Activated naive CD8-positive, alpha-beta T cell treated with anti-CD3 and anti-CD28 coated beads for 36 hours (primary cell): ENCODE data around the gene ZFYVE9. TPM values are rescaled to one million over a fixed set of nuclear protein-coding genes. Genes with fewer than 3 reads are reported as not detected.

Source experiments
- DNase-seq: peaks from one replicate; pipeline ENCODE4 v3.0.0; 2021
- H3K27ac Mint-ChIP-seq: one replicate; pipeline ENCODE4 v1.8.0; 2022; ENCODE audit warnings: mild to moderate bottlenecking, moderate library complexity, mixed read lengths
- H3K27me3 Mint-ChIP-seq: one replicate; pipeline ENCODE4 v1.8.0; 2022; ENCODE audit warnings: mild to moderate bottlenecking, mixed read lengths
- H3K36me3 Mint-ChIP-seq: one replicate; pipeline ENCODE4 v1.8.0; 2021; ENCODE audit warnings: mild to moderate bottlenecking, mixed read lengths
- H3K4me1 Mint-ChIP-seq: one replicate; pipeline ENCODE4 v1.8.0; 2021; ENCODE audit warnings: mixed read lengths
- H3K4me3 Mint-ChIP-seq: one replicate; pipeline ENCODE4 v1.8.0; 2022; ENCODE audit warnings: mild to moderate bottlenecking, moderate library complexity, mixed read lengths
- H3K9me3 Mint-ChIP-seq: one replicate; pipeline ENCODE4 v1.8.0; 2022; ENCODE audit warnings: mixed read lengths
- total RNA-seq, 2 experiments: library from RNA; stranded (reverse); gene quantifications; one replicate each; pipeline ENCODE4 v1.2.3, GENCODE V29; 2021

Gene ZFYVE9
- total RNA-seq, 2 experiments from 2014 or later = 6.1 to 6.3 TPM

- no peak overlapping the region for H3K27ac Mint-ChIP-seq
- H3K27me3 Mint-ChIP-seq = no peaks in the 10 kb centered on the region
- H3K4me1 Mint-ChIP-seq = peaks cover 1% of the 10 kb centered on the region
- no peak for DNase-seq
- H3K9me3 Mint-ChIP-seq = no peaks in the 10 kb centered on the region
- H3K36me3 Mint-ChIP-seq = peaks cover 2% of the 10 kb centered on the region
- no peak overlapping the region for H3K4me3 Mint-ChIP-seq
Observed at GRCh38 chr1:52238887-52239707, 97.2 kb downstream of the ZFYVE9 start.

GRCh38 chr1:52239708-52240001, 97.8 kb downstream of the ZFYVE9 start:
- Mint-ChIP-seq H3K4me3 (no peak overlapping the region), H3K4me1 (peaks cover 1% of the 10 kb centered on the region), H3K27ac (no peak overlapping the region), H3K9me3 (no peaks in the 10 kb centered on the region), H3K27me3 (no peaks in the 10 kb centered on the region), H3K36me3 (peaks cover 2% of the 10 kb centered on the region)
- no peak for DNase-seq

- no peak for DNase-seq
- H3K36me3 Mint-ChIP-seq = peaks cover 2% of the 10 kb centered on the region
- H3K27me3 Mint-ChIP-seq = no peaks in the 10 kb centered on the region
- no peak overlapping the region for H3K4me3 Mint-ChIP-seq
- H3K4me1 Mint-ChIP-seq = peaks cover 1% of the 10 kb centered on the region
- H3K27ac Mint-ChIP-seq = no peak overlapping the region
- no peaks in the 10 kb centered on the region for H3K9me3 Mint-ChIP-seq
Observed at GRCh38 chr1:52240592-52241210, 98.8 kb downstream of the ZFYVE9 start.

GRCh38 chr1:52243221-52243987, 101.5 kb downstream of the ZFYVE9 start:
- peaks cover 1% of the 10 kb centered on the region for H3K4me1 Mint-ChIP-seq

GRCh38 chr1:52249831-52250230, 107.9 kb downstream of the ZFYVE9 start:
- Mint-ChIP-seq H3K4me3 (no peak overlapping the region), H3K27ac (no peak overlapping the region), H3K9me3 (peaks cover 2% of the 10 kb centered on the region), H3K27me3 (no peaks in the 10 kb centered on the region), H3K4me1 (no peaks in the 10 kb centered on the region), H3K36me3 (peaks cover 17% of the 10 kb centered on the region)
- no peak for DNase-seq

More at GRCh38 chr1:52243221-52243987, 101.5 kb downstream of the ZFYVE9 start:
- no peaks in the 10 kb centered on the region for H3K27me3 Mint-ChIP-seq
- no peak for DNase-seq
- H3K4me3 Mint-ChIP-seq = no peak overlapping the region
- H3K36me3 Mint-ChIP-seq = no peaks in the 10 kb centered on the region
- H3K27ac Mint-ChIP-seq = no peak overlapping the region
- H3K9me3 Mint-ChIP-seq = no peaks in the 10 kb centered on the region

GRCh38 chr1:52253421-52253820, 111.5 kb downstream of the ZFYVE9 start:
- no peak overlapping the region for H3K27ac Mint-ChIP-seq
- H3K4me1 Mint-ChIP-seq = no peaks in the 10 kb centered on the region
- DNase-seq = no peak
- H3K36me3 Mint-ChIP-seq = peaks cover 17% of the 10 kb centered on the region
- H3K9me3 Mint-ChIP-seq = peaks cover 2% of the 10 kb centered on the region
- no peak overlapping the region for H3K4me3 Mint-ChIP-seq
- no peaks in the 10 kb centered on the region for H3K27me3 Mint-ChIP-seq

GRCh38 chr1:52259886-52260285, 118.0 kb downstream of the ZFYVE9 start:
- H3K9me3 Mint-ChIP-seq = no peaks in the 10 kb centered on the region
- H3K27me3 Mint-ChIP-seq = no peaks in the 10 kb centered on the region
- H3K4me3 Mint-ChIP-seq = no peak overlapping the region
- no peak overlapping the region for H3K27ac Mint-ChIP-seq
- H3K36me3 Mint-ChIP-seq = no peaks in the 10 kb centered on the region
- DNase-seq = no peak
- peaks cover 5% of the 10 kb centered on the region for H3K4me1 Mint-ChIP-seq

GRCh38 chr1:52263153-52263910, 121.4 kb downstream of the ZFYVE9 start:
- no peak overlapping the region for H3K27ac Mint-ChIP-seq

GRCh38 chr1:52264530-52265115, 122.7 kb downstream of the ZFYVE9 start:
- peaks cover 11% of the 10 kb centered on the region for H3K36me3 Mint-ChIP-seq
- no peak overlapping the region for H3K4me3 Mint-ChIP-seq
- peaks cover 5% of the 10 kb centered on the region for H3K4me1 Mint-ChIP-seq
- no peak for DNase-seq
- no peaks in the 10 kb centered on the region for H3K27me3 Mint-ChIP-seq
- H3K27ac Mint-ChIP-seq = no peak overlapping the region
- no peaks in the 10 kb centered on the region for H3K9me3 Mint-ChIP-seq

More at GRCh38 chr1:52263153-52263910, 121.4 kb downstream of the ZFYVE9 start:
- H3K27me3 Mint-ChIP-seq = no peaks in the 10 kb centered on the region
- peaks cover 5% of the 10 kb centered on the region for H3K4me1 Mint-ChIP-seq
- H3K36me3 Mint-ChIP-seq = peaks cover 2% of the 10 kb centered on the region
- no peak overlapping the region for H3K4me3 Mint-ChIP-seq
- H3K9me3 Mint-ChIP-seq = no peaks in the 10 kb centered on the region
- no peak for DNase-seq

GRCh38 chr1:52266507-52266906, 124.6 kb downstream of the ZFYVE9 start:
- Mint-ChIP-seq H3K36me3 (peaks cover 14% of the 10 kb centered on the region), H3K4me1 (peaks cover 5% of the 10 kb centered on the region), H3K27ac (no peak overlapping the region), H3K4me3 (no peak overlapping the region), H3K27me3 (no peaks in the 10 kb centered on the region), H3K9me3 (no peaks in the 10 kb centered on the region)
- DNase-seq = no peak

GRCh38 chr1:52268372-52268771, 126.5 kb downstream of the ZFYVE9 start:
- Mint-ChIP-seq H3K27me3 (no peaks in the 10 kb centered on the region), H3K9me3 (no peaks in the 10 kb centered on the region), H3K27ac (no peak overlapping the region), H3K4me3 (no peak overlapping the region), H3K4me1 (peaks cover 5% of the 10 kb centered on the region), H3K36me3 (peaks cover 14% of the 10 kb centered on the region)
- DNase-seq = no peak

GRCh38 chr1:52281518-52281917, 139.6 kb downstream of the ZFYVE9 start:
- no peak for DNase-seq
- Mint-ChIP-seq H3K4me1 (no peaks in the 10 kb centered on the region), H3K4me3 (no peak overlapping the region), H3K9me3 (no peaks in the 10 kb centered on the region), H3K27ac (no peak overlapping the region), H3K36me3 (peaks cover 7% of the 10 kb centered on the region), H3K27me3 (no peaks in the 10 kb centered on the region)

GRCh38 chr1:52288286-52288685, 146.4 kb downstream of the ZFYVE9 start:
- Mint-ChIP-seq H3K36me3 (peaks cover 6% of the 10 kb centered on the region), H3K4me1 (no peaks in the 10 kb centered on the region)

GRCh38 chr1:52294580-52294979, 152.7 kb downstream of the ZFYVE9 start:
- no peak overlapping the region for H3K27ac Mint-ChIP-seq
- no peaks in the 10 kb centered on the region for H3K9me3 Mint-ChIP-seq
- no peaks in the 10 kb centered on the region for H3K4me1 Mint-ChIP-seq
- peaks cover 7% of the 10 kb centered on the region for H3K36me3 Mint-ChIP-seq
- DNase-seq = no peak
- no peak overlapping the region for H3K4me3 Mint-ChIP-seq
- no peaks in the 10 kb centered on the region for H3K27me3 Mint-ChIP-seq

More at GRCh38 chr1:52288286-52288685, 146.4 kb downstream of the ZFYVE9 start:
- H3K9me3 Mint-ChIP-seq = no peaks in the 10 kb centered on the region
- no peaks in the 10 kb centered on the region for H3K27me3 Mint-ChIP-seq
- H3K4me3 Mint-ChIP-seq = no peak overlapping the region
- no peak for DNase-seq
- H3K27ac Mint-ChIP-seq = no peak overlapping the region
